Activated naive CD8-positive, alpha-beta T cell treated with anti-CD3 and anti-CD28 coated beads for 36 hours (primary cell): Measurements from ENCODE around the gene DNAH8. TPM values are rescaled to one million over a fixed set of nuclear protein-coding genes. Genes with fewer than 3 reads are reported as not detected.

ENCODE experiments used
- DNase-seq: peaks from one replicate; pipeline ENCODE4 v3.0.0; 2021
- H3K27ac Mint-ChIP-seq: one replicate; pipeline ENCODE4 v1.8.0; 2022; ENCODE audit warnings: mild to moderate bottlenecking, moderate library complexity, mixed read lengths
- H3K27me3 Mint-ChIP-seq: one replicate; pipeline ENCODE4 v1.8.0; 2022; ENCODE audit warnings: mild to moderate bottlenecking, mixed read lengths
- H3K36me3 Mint-ChIP-seq: one replicate; pipeline ENCODE4 v1.8.0; 2021; ENCODE audit warnings: mild to moderate bottlenecking, mixed read lengths
- H3K4me1 Mint-ChIP-seq: one replicate; pipeline ENCODE4 v1.8.0; 2021; ENCODE audit warnings: mixed read lengths
- H3K4me3 Mint-ChIP-seq: one replicate; pipeline ENCODE4 v1.8.0; 2022; ENCODE audit warnings: mild to moderate bottlenecking, moderate library complexity, mixed read lengths
- H3K9me3 Mint-ChIP-seq: one replicate; pipeline ENCODE4 v1.8.0; 2022; ENCODE audit warnings: mixed read lengths
- total RNA-seq, 2 experiments: library from RNA; stranded (reverse); gene quantifications; one replicate each; pipeline ENCODE4 v1.2.3, GENCODE V29; 2021

The DNAH8 gene
- total RNA-seq, 2 experiments from 2014 or later = 0.08 TPM; not detected in 1

- H3K4me3 Mint-ChIP-seq = no peak overlapping the region
- no peak overlapping the region for H3K27ac Mint-ChIP-seq
- H3K4me1 Mint-ChIP-seq = peaks cover 20% of the 10 kb centered on the region
- H3K9me3 Mint-ChIP-seq = peaks cover 2% of the 10 kb centered on the region
- peaks cover 4% of the 10 kb centered on the region for H3K36me3 Mint-ChIP-seq
- no peaks in the 10 kb centered on the region for H3K27me3 Mint-ChIP-seq
- DNase-seq = no peak
Measured at GRCh38 chr6:38753707-38754106, 38.6 kb downstream of the DNAH8 start.

- no peak for DNase-seq
- Mint-ChIP-seq H3K4me1 (peaks cover 20% of the 10 kb centered on the region), H3K4me3 (no peak overlapping the region), H3K27me3 (peaks cover 8% of the 10 kb centered on the region), H3K36me3 (peaks cover 4% of the 10 kb centered on the region), H3K9me3 (peaks cover 2% of the 10 kb centered on the region), H3K27ac (peak overlapping the region; percentile 13)
Measured at GRCh38 chr6:38755207-38755606, 40.1 kb downstream of the DNAH8 start.

- Mint-ChIP-seq H3K4me1 (peaks cover 19% of the 10 kb centered on the region), H3K9me3 (peaks cover 2% of the 10 kb centered on the region), H3K27ac (peak overlapping the region; percentile 56), H3K36me3 (peaks cover 4% of the 10 kb centered on the region), H3K4me3 (no peak overlapping the region), H3K27me3 (peaks cover 8% of the 10 kb centered on the region)
- DNase-seq = no peak
Measured at GRCh38 chr6:38755874-38756273, 40.8 kb downstream of the DNAH8 start.

- DNase-seq = no peak
- Mint-ChIP-seq H3K27me3 (peaks cover 28% of the 10 kb centered on the region), H3K9me3 (peaks cover 2% of the 10 kb centered on the region), H3K4me1 (peaks cover 6% of the 10 kb centered on the region), H3K27ac (no peak overlapping the region), H3K4me3 (no peak overlapping the region), H3K36me3 (peaks cover 9% of the 10 kb centered on the region)
Measured at GRCh38 chr6:38760097-38760496, 45.0 kb downstream of the DNAH8 start.

GRCh38 chr6:38762848-38763247 lies 47.7 kb downstream of the DNAH8 start:
- peaks cover 33% of the 10 kb centered on the region for H3K27me3 Mint-ChIP-seq
- peaks cover 4% of the 10 kb centered on the region for H3K36me3 Mint-ChIP-seq
- no peak overlapping the region for H3K4me3 Mint-ChIP-seq
- no peaks in the 10 kb centered on the region for H3K4me1 Mint-ChIP-seq
- H3K27ac Mint-ChIP-seq = no peak overlapping the region
- DNase-seq = no peak
- peaks cover under 1% of the 10 kb centered on the region for H3K9me3 Mint-ChIP-seq

DNA sequence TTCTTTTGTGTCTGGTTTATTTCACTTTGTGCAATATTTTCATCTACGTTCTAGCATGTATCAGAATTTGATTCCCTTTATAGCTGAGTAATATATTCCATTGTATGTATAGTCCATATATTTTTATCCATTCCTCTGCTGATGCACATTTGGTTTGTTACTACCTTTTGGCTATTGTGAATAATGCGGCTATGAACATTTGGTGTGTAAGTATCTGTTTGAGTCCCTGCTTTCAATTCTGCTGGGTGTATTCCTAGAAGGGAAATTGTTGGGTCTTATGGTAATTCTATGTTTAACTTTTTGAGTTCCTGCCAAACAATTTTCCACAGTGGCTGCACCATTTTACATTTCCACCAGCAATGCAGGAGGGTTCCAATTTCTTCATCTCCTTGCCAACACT lies 52.4 kb downstream of the DNAH8 start:
- no peak for DNase-seq
- Mint-ChIP-seq H3K4me1 (peaks cover 2% of the 10 kb centered on the region), H3K9me3 (peaks cover 5% of the 10 kb centered on the region), H3K27me3 (peaks cover 34% of the 10 kb centered on the region), H3K27ac (no peak overlapping the region), H3K4me3 (no peak overlapping the region), H3K36me3 (peaks cover 4% of the 10 kb centered on the region)

DNA sequence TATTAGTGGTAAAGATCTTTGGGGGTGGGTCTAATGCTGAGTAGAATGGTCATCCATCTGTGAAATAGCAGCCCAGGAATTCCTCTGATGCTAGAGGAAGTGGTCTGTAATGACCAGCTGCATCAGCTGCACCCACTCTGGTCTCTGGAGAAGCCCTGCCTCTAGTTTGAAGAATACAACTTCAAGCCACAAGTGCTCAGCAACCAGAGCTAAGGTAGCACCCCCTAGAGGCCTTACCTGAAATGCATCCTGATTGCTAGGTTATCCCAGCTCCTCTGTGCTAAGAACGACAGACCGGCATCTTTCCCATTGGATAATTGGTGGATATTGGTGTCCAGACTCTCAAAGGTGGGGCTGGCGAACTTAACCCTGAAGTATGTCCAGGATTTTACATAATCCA lies 58.2 kb downstream of the DNAH8 start:
- no peak overlapping the region for H3K4me3 Mint-ChIP-seq
- H3K36me3 Mint-ChIP-seq = no peaks in the 10 kb centered on the region
- peaks cover 2% of the 10 kb centered on the region for H3K4me1 Mint-ChIP-seq
- peaks cover 3% of the 10 kb centered on the region for H3K9me3 Mint-ChIP-seq
- peak; percentile 5 for DNase-seq
- peaks cover 30% of the 10 kb centered on the region for H3K27me3 Mint-ChIP-seq
- no peak overlapping the region for H3K27ac Mint-ChIP-seq

DNA sequence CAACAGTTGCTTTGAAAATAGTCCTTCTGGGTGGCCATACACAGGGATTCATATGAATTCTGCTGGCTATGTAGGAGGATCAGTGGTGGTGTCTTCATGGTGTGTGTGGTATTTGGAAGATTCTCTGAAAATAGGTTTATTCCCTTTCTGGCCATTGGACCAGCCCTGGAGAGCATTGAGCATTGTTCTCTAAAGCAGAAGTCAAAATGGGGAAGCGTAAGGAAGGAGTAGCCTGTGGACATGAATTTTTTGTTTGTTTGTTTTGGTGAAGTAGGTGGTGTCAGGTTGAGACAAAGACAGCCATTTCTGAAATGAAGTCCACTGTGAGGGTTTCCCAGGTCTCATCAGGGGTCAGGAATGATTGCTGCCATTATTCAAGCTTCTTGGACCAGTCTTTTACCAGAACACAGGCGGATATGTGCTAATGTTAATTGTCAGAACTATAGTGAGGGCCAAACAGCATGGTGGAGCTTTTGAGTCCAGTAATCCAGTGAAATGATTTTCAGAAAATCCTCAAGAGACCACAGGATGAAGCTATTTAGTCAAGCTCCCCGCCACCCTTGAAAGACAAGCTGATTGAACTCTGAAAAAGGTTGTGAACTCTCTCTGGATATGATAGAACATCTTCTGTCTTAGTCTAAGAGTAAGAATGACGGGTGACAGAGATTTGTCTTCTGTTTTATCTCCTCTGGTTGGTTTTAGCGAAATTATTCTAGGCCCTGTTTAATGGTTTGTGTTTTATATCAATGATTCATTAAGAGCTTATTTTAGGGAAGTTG lies 60.0 kb downstream of the DNAH8 start:
- Mint-ChIP-seq H3K4me3 (no peak overlapping the region), H3K9me3 (peaks cover 1% of the 10 kb centered on the region), H3K36me3 (no peaks in the 10 kb centered on the region), H3K4me1 (no peaks in the 10 kb centered on the region), H3K27me3 (peaks cover 28% of the 10 kb centered on the region), H3K27ac (no peak overlapping the region)
- DNase-seq = no peak

DNA sequence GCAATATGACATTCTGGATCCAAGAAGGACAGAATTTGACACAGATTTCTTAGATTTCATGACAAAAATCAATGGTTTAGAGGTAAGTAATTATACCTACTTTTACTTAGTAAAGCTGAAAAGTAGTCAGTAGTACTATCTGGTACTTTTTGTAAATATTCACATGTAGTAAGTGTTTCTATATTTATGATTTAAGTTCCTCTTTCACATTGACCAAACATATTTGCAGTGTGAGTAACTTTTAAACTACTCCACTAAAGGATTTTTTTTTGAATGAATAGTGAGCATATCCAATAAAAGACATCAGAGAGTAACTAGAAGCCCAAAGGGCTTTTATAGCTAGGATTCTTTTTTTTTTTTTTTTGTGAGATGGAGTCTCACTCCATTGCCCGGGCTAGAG lies 60.8 kb downstream of the DNAH8 start:
- DNase-seq = no peak
- H3K9me3 Mint-ChIP-seq = peaks cover 1% of the 10 kb centered on the region
- no peak overlapping the region for H3K4me3 Mint-ChIP-seq
- H3K4me1 Mint-ChIP-seq = no peaks in the 10 kb centered on the region
- H3K27ac Mint-ChIP-seq = no peak overlapping the region
- peaks cover 27% of the 10 kb centered on the region for H3K27me3 Mint-ChIP-seq
- H3K36me3 Mint-ChIP-seq = no peaks in the 10 kb centered on the region

GRCh38 chr6:38776515-38776914 lies 61.4 kb downstream of the DNAH8 start:
- Mint-ChIP-seq H3K36me3 (no peaks in the 10 kb centered on the region), H3K27ac (no peak overlapping the region), H3K9me3 (peaks cover 1% of the 10 kb centered on the region), H3K4me3 (no peak overlapping the region), H3K27me3 (peaks cover 27% of the 10 kb centered on the region), H3K4me1 (no peaks in the 10 kb centered on the region)
- DNase-seq = no peak

DNA sequence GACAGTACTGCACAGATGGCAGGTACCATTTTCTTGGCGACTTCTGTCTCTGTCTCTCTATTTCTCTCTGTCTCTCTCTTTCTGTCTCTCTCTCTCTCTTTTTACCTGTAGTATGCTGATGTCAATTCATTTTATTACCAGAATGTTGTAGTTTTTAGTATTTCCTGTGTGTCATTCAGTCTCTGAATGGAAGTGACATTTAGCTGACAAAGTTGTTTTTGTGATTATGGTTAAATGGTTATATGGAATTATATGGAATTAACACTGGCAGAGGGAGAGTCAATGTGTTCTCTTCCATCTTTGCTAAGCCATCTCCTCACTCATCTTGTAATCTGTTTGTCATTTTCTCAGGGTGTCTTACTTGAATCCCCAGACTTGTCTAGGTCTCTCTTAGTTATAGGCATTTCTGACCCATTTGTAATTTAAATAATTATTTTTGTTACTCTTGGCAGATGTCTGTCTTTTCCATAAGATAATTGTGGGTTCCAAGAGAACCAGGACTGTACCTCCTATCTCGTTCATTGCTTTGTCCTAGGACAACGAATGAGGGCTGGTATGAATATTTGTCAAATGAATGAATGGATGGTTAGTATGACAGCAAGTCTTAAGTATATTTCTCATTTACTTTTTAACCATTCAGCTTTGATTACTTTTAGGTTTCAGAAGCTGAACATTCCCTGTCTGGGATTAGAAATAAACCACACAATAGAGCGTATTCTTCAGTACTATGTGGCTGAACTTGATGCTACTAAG lies 64.4 kb downstream of the DNAH8 start:
- H3K36me3 Mint-ChIP-seq = no peaks in the 10 kb centered on the region
- no peaks in the 10 kb centered on the region for H3K4me1 Mint-ChIP-seq
- DNase-seq = no peak
- no peaks in the 10 kb centered on the region for H3K9me3 Mint-ChIP-seq
- no peak overlapping the region for H3K27ac Mint-ChIP-seq
- H3K4me3 Mint-ChIP-seq = no peak overlapping the region
- H3K27me3 Mint-ChIP-seq = peaks cover 16% of the 10 kb centered on the region

DNA sequence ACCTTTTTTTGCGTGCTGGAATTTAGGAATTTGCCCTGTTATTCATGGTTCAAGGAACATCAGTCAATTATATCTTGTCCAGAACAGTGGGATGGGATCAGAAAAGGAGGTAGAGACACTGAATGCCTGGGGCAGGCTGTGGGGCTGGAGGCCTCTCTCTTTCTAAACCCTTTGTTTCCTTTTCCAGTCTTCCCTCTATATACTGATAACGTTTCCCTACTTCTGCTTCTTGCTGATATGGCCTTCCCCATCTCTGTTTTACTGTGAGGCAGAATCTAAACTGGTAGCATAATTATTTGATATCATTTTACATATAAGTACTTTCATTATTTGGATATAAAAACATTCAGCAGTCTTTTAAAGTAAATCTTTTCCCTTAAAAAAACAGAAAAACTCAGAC lies 67.5 kb downstream of the DNAH8 start:
- Mint-ChIP-seq H3K27ac (no peak overlapping the region), H3K36me3 (no peaks in the 10 kb centered on the region), H3K4me1 (no peaks in the 10 kb centered on the region), H3K9me3 (no peaks in the 10 kb centered on the region), H3K4me3 (no peak overlapping the region), H3K27me3 (peaks cover 29% of the 10 kb centered on the region)
- DNase-seq = no peak

- Mint-ChIP-seq H3K9me3 (no peaks in the 10 kb centered on the region), H3K27me3 (peaks cover 34% of the 10 kb centered on the region), H3K27ac (no peak overlapping the region), H3K4me3 (no peak overlapping the region), H3K36me3 (no peaks in the 10 kb centered on the region), H3K4me1 (no peaks in the 10 kb centered on the region)
- DNase-seq = no peak
Measured at GRCh38 chr6:38783443-38784228, 68.5 kb downstream of the DNAH8 start.

GRCh38 chr6:38784506-38785235 lies 69.6 kb downstream of the DNAH8 start:
- Mint-ChIP-seq H3K36me3 (no peaks in the 10 kb centered on the region), H3K4me3 (no peak overlapping the region), H3K27me3 (peaks cover 36% of the 10 kb centered on the region), H3K4me1 (no peaks in the 10 kb centered on the region), H3K9me3 (no peaks in the 10 kb centered on the region), H3K27ac (no peak overlapping the region)
- no peak for DNase-seq

DNA sequence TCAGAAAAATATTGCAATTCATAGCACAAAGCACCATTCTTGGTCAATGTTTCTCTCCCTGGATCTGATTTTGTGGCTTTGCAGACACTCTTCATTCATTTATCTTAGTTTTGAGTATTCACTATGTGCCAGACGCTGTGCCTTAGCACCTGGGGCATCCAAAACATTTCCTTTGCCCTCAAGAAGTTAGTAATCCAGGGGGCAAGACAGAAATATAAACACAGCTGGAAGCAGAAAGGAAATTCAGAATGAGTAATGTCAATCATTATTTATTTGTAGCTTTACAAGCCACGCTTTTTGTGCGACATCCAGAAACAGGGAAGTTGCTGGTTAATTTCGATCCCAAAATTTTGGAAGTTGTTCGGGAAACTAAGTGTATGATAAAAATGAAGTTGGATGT lies 71.4 kb downstream of the DNAH8 start:
- H3K9me3 Mint-ChIP-seq = no peaks in the 10 kb centered on the region
- DNase-seq = no peak
- H3K4me1 Mint-ChIP-seq = no peaks in the 10 kb centered on the region
- H3K4me3 Mint-ChIP-seq = no peak overlapping the region
- no peaks in the 10 kb centered on the region for H3K36me3 Mint-ChIP-seq
- H3K27ac Mint-ChIP-seq = no peak overlapping the region
- H3K27me3 Mint-ChIP-seq = peaks cover 32% of the 10 kb centered on the region
